Measurements from ENCODE around the gene IQCE. TPM values are rescaled to one million over a fixed set of nuclear protein-coding genes. Genes with fewer than 3 reads are reported as not detected.

Gene IQCE
- total RNA-seq, 1 donor from 2014 or later: 32.0 TPM

DNA sequence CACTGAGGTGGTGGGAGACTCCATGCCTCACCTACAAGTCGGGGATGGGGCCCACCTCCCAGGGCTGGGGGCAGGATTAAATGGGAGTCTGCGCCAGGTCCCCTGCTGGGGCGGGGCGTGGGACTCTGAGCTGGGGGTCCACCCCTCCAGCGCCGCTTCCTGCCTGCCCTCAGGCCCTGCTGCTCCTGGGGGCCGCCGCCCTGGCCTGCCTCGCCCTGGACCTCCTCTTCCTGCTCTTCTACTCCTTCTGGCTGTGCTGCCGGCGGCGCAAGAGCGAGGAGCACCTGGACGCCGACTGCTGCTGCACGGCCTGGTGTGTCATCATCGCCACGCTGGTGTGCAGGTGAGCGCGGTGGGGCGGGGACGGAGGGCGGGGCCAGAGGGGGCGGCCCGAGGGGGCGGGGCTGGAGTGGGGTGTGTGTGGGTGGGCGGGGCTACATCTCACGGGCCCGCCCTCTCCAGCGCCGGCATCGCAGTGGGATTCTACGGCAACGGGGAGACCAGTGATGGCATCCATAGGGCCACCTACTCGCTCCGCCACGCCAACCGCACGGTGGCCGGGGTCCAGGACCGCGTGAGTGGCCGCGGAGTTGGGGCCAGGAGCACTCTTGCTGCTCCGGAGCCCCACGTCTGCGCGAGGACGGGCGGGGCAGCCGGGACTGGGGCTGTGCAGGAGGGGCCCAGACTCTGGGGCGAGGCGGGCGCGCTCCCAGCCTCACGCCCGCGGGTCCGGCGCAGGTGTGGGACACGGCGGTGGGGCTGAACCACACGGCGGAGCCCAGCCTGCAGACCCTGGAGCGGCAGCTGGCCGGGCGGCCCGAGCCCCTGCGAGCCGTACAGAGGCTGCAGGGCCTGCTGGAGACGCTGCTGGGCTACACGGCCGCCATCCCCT lies 88.1 kb downstream of the IQCE start:
- no peak for ATAC-seq

DNA sequence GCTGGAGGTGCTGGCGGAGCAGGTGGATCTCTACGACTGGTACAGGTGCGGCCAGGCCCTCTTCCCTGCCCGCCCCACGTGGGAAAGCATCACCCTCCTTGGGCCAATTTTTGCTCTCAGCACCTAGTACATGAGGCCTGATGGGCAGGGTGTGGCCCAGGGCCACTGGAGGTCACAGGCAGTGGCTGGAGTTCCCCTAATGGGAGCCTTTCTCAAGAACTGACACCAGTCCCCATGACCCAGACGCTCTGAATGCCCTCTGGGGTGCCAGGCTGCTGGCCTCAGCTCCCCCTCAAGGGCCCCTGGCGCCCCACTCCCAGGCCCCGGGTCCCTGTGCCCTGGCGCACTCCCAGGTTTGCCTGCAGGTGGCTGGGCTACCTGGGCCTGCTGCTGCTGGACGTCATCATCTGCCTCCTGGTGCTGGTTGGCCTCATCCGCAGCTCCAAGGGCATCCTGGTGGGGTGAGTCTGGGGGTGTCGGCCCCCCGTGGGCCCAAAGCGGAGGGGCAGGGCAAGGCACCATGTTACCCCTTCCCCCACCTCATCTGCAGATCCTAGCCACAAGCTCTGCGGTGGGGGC lies 88.9 kb downstream of the IQCE start:
- Histone ChIP-seq H3K4me3 (no peak overlapping the region), H3K27ac (no peak overlapping the region), H3K27me3 (ENCODE audit: low read depth) (no peaks in the 10 kb centered on the region), H3K9me3 (no peaks in the 10 kb centered on the region), H3K36me3 (peaks cover 44% of the 10 kb centered on the region), H3K4me1 (peaks cover 26% of the 10 kb centered on the region)
- TF ChIP-seq, protein P1, sequence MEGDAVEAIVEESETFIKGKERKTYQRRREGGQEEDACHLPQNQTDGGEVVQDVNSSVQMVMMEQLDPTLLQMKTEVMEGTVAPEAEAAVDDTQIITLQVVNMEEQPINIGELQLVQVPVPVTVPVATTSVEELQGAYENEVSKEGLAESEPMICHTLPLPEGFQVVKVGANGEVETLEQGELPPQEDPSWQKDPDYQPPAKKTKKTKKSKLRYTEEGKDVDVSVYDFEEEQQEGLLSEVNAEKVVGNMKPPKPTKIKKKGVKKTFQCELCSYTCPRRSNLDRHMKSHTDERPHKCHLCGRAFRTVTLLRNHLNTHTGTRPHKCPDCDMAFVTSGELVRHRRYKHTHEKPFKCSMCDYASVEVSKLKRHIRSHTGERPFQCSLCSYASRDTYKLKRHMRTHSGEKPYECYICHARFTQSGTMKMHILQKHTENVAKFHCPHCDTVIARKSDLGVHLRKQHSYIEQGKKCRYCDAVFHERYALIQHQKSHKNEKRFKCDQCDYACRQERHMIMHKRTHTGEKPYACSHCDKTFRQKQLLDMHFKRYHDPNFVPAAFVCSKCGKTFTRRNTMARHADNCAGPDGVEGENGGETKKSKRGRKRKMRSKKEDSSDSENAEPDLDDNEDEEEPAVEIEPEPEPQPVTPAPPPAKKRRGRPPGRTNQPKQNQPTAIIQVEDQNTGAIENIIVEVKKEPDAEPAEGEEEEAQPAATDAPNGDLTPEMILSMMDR (IDR thresholded peaks at IDR 0.05): no peak
- ATAC-seq: peak in 1 of 2 donors; percentile 5
- no peak for DNase-seq
- intact Hi-C loops (cut with DNase I): no loop called here

More for the DNA sequence above, 88.1 kb downstream of the IQCE start:
- Histone ChIP-seq H3K4me1 (peaks cover 32% of the 10 kb centered on the region), H3K36me3 (peaks cover 44% of the 10 kb centered on the region), H3K27ac (no peak overlapping the region), H3K9me3 (no peaks in the 10 kb centered on the region), H3K27me3 (ENCODE audit: low read depth) (no peaks in the 10 kb centered on the region), H3K4me3 (no peak overlapping the region)
- TF ChIP-seq, protein P1 (IDR thresholded peaks at IDR 0.05): no peak
- intact Hi-C loops (cut with DNase I): no loop called here
- DNase-seq: no peak

DNA sequence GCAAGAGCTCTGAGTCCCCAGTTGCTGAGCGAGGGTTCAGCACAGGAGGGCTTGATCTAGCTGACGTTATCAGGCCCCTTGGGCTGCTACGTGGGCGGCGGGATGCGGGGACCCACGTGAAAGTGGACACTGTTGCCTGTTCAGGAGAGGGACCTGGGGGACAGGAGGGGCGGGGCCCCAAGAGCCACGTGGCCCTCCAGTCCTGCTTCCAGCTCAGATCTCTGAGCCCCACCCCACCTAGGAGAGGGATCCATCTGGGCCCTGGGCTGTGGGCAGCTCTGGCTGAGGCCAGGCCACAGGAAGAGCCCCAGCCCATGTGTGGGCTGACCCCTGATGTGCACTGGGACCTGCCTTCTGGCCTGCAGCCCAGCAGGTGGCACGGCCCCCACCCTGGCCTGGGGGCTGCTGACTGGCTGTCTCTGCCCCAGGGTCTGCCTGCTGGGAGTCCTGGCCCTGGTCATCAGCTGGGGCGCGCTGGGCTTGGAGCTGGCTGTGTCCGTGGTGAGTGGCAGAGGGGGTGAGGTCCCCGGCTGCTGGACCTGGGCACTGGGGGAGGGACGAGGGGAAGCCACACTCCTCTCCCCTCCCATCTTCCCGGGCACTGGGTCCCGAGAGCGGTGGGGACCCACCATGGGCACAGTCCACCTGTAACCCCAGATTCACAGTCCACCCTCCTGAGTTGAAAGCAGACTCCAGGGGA lies 90.5 kb downstream of the IQCE start:
- H3K36me3 ChIP-seq: peaks cover 44% of the 10 kb centered on the region
- H3K4me3 ChIP-seq: no peak overlapping the region
- no peak for DNase-seq
- no peaks in the 10 kb centered on the region for H3K27me3 ChIP-seq (ENCODE audit: low read depth)
- no peak for ATAC-seq
- intact Hi-C loops (cut with DNase I): no loop called here
- no peaks in the 10 kb centered on the region for H3K9me3 ChIP-seq
- no peak overlapping the region for H3K27ac ChIP-seq
- TF ChIP-seq, protein P1 (IDR thresholded peaks at IDR 0.05): no peak
- peaks cover 17% of the 10 kb centered on the region for H3K4me1 ChIP-seq

DNA sequence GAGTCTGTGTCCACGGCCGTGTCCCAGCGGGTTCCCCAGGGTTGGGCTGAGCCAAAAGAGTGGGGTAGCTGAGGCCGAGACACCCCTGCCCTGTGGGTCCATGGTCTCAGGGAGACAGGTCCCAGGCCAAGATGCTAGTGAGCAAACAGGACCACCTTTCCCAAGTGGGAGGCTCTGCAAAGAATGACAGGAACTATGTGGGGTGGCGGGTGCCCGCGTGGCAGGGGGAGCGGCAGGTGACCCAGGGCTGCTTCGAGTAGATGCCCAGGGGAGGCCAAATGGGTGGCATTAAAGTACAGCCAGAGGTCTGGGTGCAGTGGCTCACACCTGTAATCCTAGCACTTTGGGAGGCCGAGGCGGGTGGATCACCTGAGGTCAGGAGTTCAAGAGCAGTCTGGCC lies 91.2 kb downstream of the IQCE start:
- H3K27me3 ChIP-seq (ENCODE audit: low read depth): no peaks in the 10 kb centered on the region
- peaks cover 44% of the 10 kb centered on the region for H3K36me3 ChIP-seq
- H3K4me1 ChIP-seq: peaks cover 10% of the 10 kb centered on the region
- no peaks in the 10 kb centered on the region for H3K9me3 ChIP-seq
- intact Hi-C loops (cut with DNase I): no loop called here
- ATAC-seq (no peak), DNase-seq (no peak)
- TF ChIP-seq, protein P1 (IDR thresholded peaks at IDR 0.05): no peak
- no peak overlapping the region for H3K4me3 ChIP-seq
- H3K27ac ChIP-seq: no peak overlapping the region

DNA sequence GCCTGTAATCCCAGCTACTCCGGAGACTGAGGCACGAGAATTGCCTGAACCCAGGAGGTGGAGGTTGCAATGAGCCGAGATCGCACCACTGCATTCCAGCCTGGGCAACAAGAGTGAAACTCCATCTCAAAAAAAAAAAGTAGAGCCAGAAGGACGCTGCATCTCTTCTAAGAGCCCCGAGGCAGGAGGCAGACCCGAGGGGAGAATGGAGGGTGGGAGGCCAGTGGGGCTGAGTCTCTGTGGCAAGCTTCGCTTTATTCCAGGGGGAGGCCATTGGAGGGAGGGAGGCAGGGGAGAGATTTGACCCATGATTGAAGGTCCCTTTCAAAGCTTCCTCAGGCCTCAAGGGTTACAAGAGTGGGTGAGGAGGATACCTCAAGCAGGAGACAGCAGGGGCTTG lies 91.7 kb downstream of the IQCE start:
- no peaks in the 10 kb centered on the region for H3K27me3 ChIP-seq (ENCODE audit: low read depth)
- no peaks in the 10 kb centered on the region for H3K9me3 ChIP-seq
- H3K36me3 ChIP-seq: peaks cover 44% of the 10 kb centered on the region
- H3K4me3 ChIP-seq: no peak overlapping the region
- intact Hi-C loops (cut with DNase I): no loop called here
- no peak overlapping the region for H3K27ac ChIP-seq
- ATAC-seq: no peak
- H3K4me1 ChIP-seq: peaks cover 5% of the 10 kb centered on the region
- no peak for DNase-seq
- TF ChIP-seq, protein P1 (IDR thresholded peaks at IDR 0.05): no peak
